Thyroid gland (tissue), 4 donors: ENCODE data around the gene TMEM176A. TPM values are rescaled to one million over a fixed set of nuclear protein-coding genes. Genes with fewer than 3 reads are reported as not detected.

Experiments
- DNase-seq, 2 donors: peaks; one replicate each; pipeline ENCODE4 v3.0.0-alpha.2; 2019
- H3K27ac ChIP-seq, 3 donors: fragments of 200-600 bp; sonication (generic); 1 replicate in 2 of 3; 2 replicates in 1 of 3; pipeline ENCODE4 v1.5.1; 2016 to 2019; ENCODE audit warnings: mild to moderate bottlenecking in 1 of 3, moderate library complexity in 1 of 3
- H3K27me3 ChIP-seq: fragments of 200-600 bp; sonication (generic); one replicate; pipeline ENCODE4 v1.5.1; 2019
- H3K36me3 ChIP-seq, 2 donors: fragments of 200-600 bp; sonication (generic); one replicate each; pipeline ENCODE4 v1.5.1; 2016 to 2019
- H3K4me1 ChIP-seq, 2 donors: fragments of 200-600 bp; sonication (generic); one replicate each; pipeline ENCODE4 v1.5.1; 2017 to 2019
- H3K4me3 ChIP-seq, 3 donors: fragments of 200-600 bp; sonication (generic); replicated peaks in 1 of 3; 1 replicate in 2 of 3; 2 replicates in 1 of 3; pipeline ENCODE4 v1.5.1; 2016; ENCODE audit warnings: mild to moderate bottlenecking in 1 of 3
- H3K9me3 ChIP-seq: fragments of 200-600 bp; sonication (generic); one replicate; pipeline ENCODE4 v1.5.1; 2017
- CTCF ChIP-seq, 6 experiments: fragments of 200-600 bp in 3 of 6; fragments of 450-650 bp in 3 of 6; sonication (generic) in 3 of 6; IDR thresholded peaks; one replicate each; pipeline ENCODE4 v1.5.1; 2016 to 2019; ENCODE audit warnings: antibody characterized with exemption in 6 of 6, mild to moderate bottlenecking in 2 of 6, inconsistent platforms in 1 of 6, moderate library complexity in 1 of 6
- POLR2A ChIP-seq, 2 donors: fragments of 450-650 bp; IDR thresholded peaks; one replicate each; pipeline ENCODE4 v1.6.1; 2017; ENCODE audit warnings: antibody characterized with exemption in 2 of 2, mild to moderate bottlenecking in 2 of 2, moderate library complexity in 1 of 2
- WGBS, 2 donors: methylation state at CpG; one replicate each; pipeline ENCODE4 v1.1.5; 2017; 5-methylcytosine and 5-hydroxymethylcytosine counted together
- intact Hi-C: fragments of 100-400 bp; cut with DNase I; formaldehyde crosslinking; loops from one replicate; pipeline ENCODE4 v1.15.1; 2023
- total RNA-seq, 4 donors: library from RNA; depleted of rRNA; stranded (reverse); fragments of >200 nt; gene quantifications; one replicate each; pipeline ENCODE4 v1.2.3, GENCODE V29; 2016

The TMEM176A gene
- total RNA-seq, 4 donors from 2014 or later, result 3.7 to 34.0 (median 14.7) TPM

- Histone ChIP-seq H3K9me3 (no peaks in the 10 kb centered on the region), H3K36me3 (no peaks in the 10 kb centered on the region), H3K4me1 (no peaks in the 10 kb centered on the region), H3K27ac (no peak overlapping the region), H3K27me3 (no peaks in the 10 kb centered on the region), H3K4me3 (no peak overlapping the region)
- intact Hi-C loops, result no loop called here
- 73 to 74% methylated on average over 19 of the region's 19 CpGs for WGBS, 2 donors
- no peak for DNase-seq
- TF ChIP-seq POLR2A (IDR thresholded peaks at IDR 0.05), result no peak
- TF ChIP-seq CTCF (IDR thresholded peaks at IDR 0.05), result no peak
These were observed 53.8 kb downstream of the TMEM176A start for GRCh38 chr7:150854066-150855000.

Other genes with a start within 250 kb of the TMEM176A start
- 10 to 100 TPM; 22.1 to 78.6 (median 41.3) TPM for gene GIMAP4, start 233.4 kb upstream of the TMEM176A start, total RNA-seq
- 10 to 100 TPM; 17.7 to 73.6 (median 45.0) TPM for gene GIMAP6, start 168.4 kb upstream of the TMEM176A start, total RNA-seq
- 10 to 100 TPM in 2 of 4 donors, 1 to 10 TPM in 2; 6.7 to 32.4 (median 10.4) TPM for gene GIMAP2, start 115.1 kb upstream of the TMEM176A start, total RNA-seq
- 10 to 100 TPM in 2 of 4 donors, 1 to 10 TPM in 2; 6.7 to 23.6 (median 9.6) TPM for gene GIMAP1, start 84.2 kb upstream of the TMEM176A start, total RNA-seq
- gene GIMAP5, start 63.4 kb upstream of the TMEM176A start, total RNA-seq, result 10 to 100 TPM; 25.3 to 80.6 (median 39.0) TPM
- gene TMEM176B, start 405 bp upstream of the TMEM176A start, total RNA-seq, result 10 to 100 TPM; 10.4 to 36.0 (median 18.9) TPM
- gene AOC1, start 51.7 kb downstream of the TMEM176A start, total RNA-seq, result under 1 TPM in 2 of 4 donors, not detected in 2; 0.22 to 0.71 TPM
- under 1 TPM; 0.33 to 0.93 (median 0.63) TPM for gene KCNH2, start 177.6 kb downstream of the TMEM176A start, total RNA-seq
- 1 to 10 TPM; 5.2 to 8.1 (median 6.3) TPM for gene NOS3, start 190.2 kb downstream of the TMEM176A start, total RNA-seq
- gene ATG9B, start 223.7 kb downstream of the TMEM176A start, total RNA-seq, result under 1 TPM in 1 of 4 donors, not detected in 3; 0.27 TPM
- 10 to 100 TPM; 39.0 to 74.2 (median 60.9) TPM for gene ABCB8, start 227.7 kb downstream of the TMEM176A start, total RNA-seq
- 1 to 10 TPM in 3 of 4 donors, not detected in 1; 1.2 to 2.6 (median 1.5) TPM for gene ASIC3, start 247.8 kb downstream of the TMEM176A start, total RNA-seq